GM21529 (cell line): ENCODE data around the gene TBL1XR1.
"Not testable (repeated sequence)": the region's sequence is repeated elsewhere in the genome, so short reads cannot be mapped to it uniquely, and the experiment has no call there.

ENCODE experiments used
- ATAC-seq: cut with Tn5 transposase; IDR thresholded peaks from one replicate; pipeline ENCODE4 v1.9.1; 2021; ENCODE audit not compliant: unreplicated experiment

Gene TBL1XR1

GRCh38 chr3:177037241-177037640, 160.0 kb downstream of the TBL1XR1 start:
- no peak for ATAC-seq

GRCh38 chr3:177035676-177036075, 161.6 kb downstream of the TBL1XR1 start:
- ATAC-seq = no peak

- ATAC-seq = no peak
Observed at GRCh38 chr3:177034832-177035475, 162.3 kb downstream of the TBL1XR1 start.

GRCh38 chr3:177026505-177027277, 170.6 kb downstream of the TBL1XR1 start:
- ATAC-seq = no peak

GRCh38 chr3:177015881-177016280, 181.4 kb downstream of the TBL1XR1 start:
- no peak for ATAC-seq

GRCh38 chr3:177013681-177014280, 183.5 kb downstream of the TBL1XR1 start:
- no peak for ATAC-seq

- ATAC-seq = no peak
Observed at GRCh38 chr3:177005718-177006405, 191.4 kb downstream of the TBL1XR1 start.

- ATAC-seq = not testable (repeated sequence)
Observed at GRCh38 chr3:177000159-177000558, 197.1 kb downstream of the TBL1XR1 start.

GRCh38 chr3:176995946-176996345, 201.3 kb downstream of the TBL1XR1 start:
- ATAC-seq = no peak

GRCh38 chr3:176994891-176995781, 202.1 kb downstream of the TBL1XR1 start:
- no peak for ATAC-seq

GRCh38 chr3:176994393-176994792, 202.9 kb downstream of the TBL1XR1 start:
- ATAC-seq = no peak

GRCh38 chr3:176992978-176993377, 204.3 kb downstream of the TBL1XR1 start:
- no peak for ATAC-seq

- no peak for ATAC-seq
Observed at GRCh38 chr3:176992565-176992964, 204.7 kb downstream of the TBL1XR1 start.

GRCh38 chr3:176988795-176989194, 208.5 kb downstream of the TBL1XR1 start:
- ATAC-seq = no peak

GRCh38 chr3:176987901-176988650, 209.2 kb downstream of the TBL1XR1 start:
- no peak for ATAC-seq

GRCh38 chr3:176978441-176978840, 218.8 kb downstream of the TBL1XR1 start:
- no peak for ATAC-seq

- no peak for ATAC-seq
Observed at GRCh38 chr3:176977331-176977730, 220.0 kb downstream of the TBL1XR1 start.

GRCh38 chr3:176976586-176976985, 220.7 kb downstream of the TBL1XR1 start:
- no peak for ATAC-seq

- no peak for ATAC-seq
Observed at GRCh38 chr3:176974279-176974678, 223.0 kb downstream of the TBL1XR1 start.
